HepG2 (cell line): ENCODE measurements around the gene SDHAF1. TPM values are rescaled to one million over a fixed set of nuclear protein-coding genes. Genes with fewer than 3 reads are reported as not detected.
A peak's percentile ranks its signal among the peaks of the same experiment; 100 is the strongest.

Experiments used
- ARNT2 ChIP-seq: sonication (generic); formaldehyde crosslinking; IDR thresholded peaks from 2 replicates; pipeline ENCODE4 v1.8.0; 2022; ENCODE audit warnings: mild to moderate bottlenecking, low read depth, missing genetic modification reagents, moderate library complexity
- BRCA1 ChIP-seq: sonication (generic); formaldehyde crosslinking; IDR thresholded peaks from 2 replicates; pipeline ENCODE4 v1.4.0; 2020; ENCODE audit warnings: missing genetic modification reagents
- DMAP1 ChIP-seq: IDR thresholded peaks from 2 replicates; pipeline ENCODE4 v1.6.1; 2016
- FOSL1 ChIP-seq: sonication (generic); formaldehyde crosslinking; IDR thresholded peaks from 2 replicates; pipeline ENCODE4 v1.9.0; 2021; ENCODE audit warnings: missing genetic modification reagents, borderline replicate concordance
- GPN1 ChIP-seq: sonication (generic); formaldehyde crosslinking; IDR thresholded peaks from 2 replicates; pipeline ENCODE4 v1.5.1; 2020; ENCODE audit warnings: missing genetic modification reagents, borderline replicate concordance
- KAT2B ChIP-seq: fragments of 150-350 bp; IDR thresholded peaks from 2 replicates; pipeline ENCODE4 v1.6.1; 2014; ENCODE audit warnings: low read depth, low read length, borderline replicate concordance
- MEIS2 ChIP-seq: sonication (generic); formaldehyde crosslinking; IDR thresholded peaks from 2 replicates; pipeline ENCODE4 v1.9.0; 2021; ENCODE audit warnings: mild to moderate bottlenecking, missing genetic modification reagents
- SPEN ChIP-seq: sonication (generic); formaldehyde crosslinking; IDR thresholded peaks from 2 replicates; pipeline ENCODE4 v1.5.1; 2020; ENCODE audit warnings: low read depth, mild to moderate bottlenecking, missing genetic modification reagents
- TBX3 ChIP-seq: fragments of 450-650 bp; IDR thresholded peaks from 2 replicates; pipeline ENCODE4 v1.6.1; 2017; ENCODE audit warnings: antibody characterized with exemption, mild to moderate bottlenecking, inconsistent platforms, borderline replicate concordance
- ZKSCAN8 ChIP-seq: IDR thresholded peaks from 2 replicates; pipeline ENCODE4 v1.6.1; 2016; ENCODE audit warnings: borderline replicate concordance, missing genetic modification reagents, missing compliant biosample characterization
- ZMYM3 ChIP-seq: sonication (generic); formaldehyde crosslinking; IDR thresholded peaks from 2 replicates; pipeline ENCODE4 v1.5.1; 2020; ENCODE audit warnings: mild to moderate bottlenecking, missing genetic modification reagents
- ZNF143 ChIP-seq: sonication (generic); formaldehyde crosslinking; IDR thresholded peaks from 2 replicates; pipeline ENCODE4 v1.4.0; 2020; ENCODE audit warnings: missing genetic modification reagents
- ZNF263 ChIP-seq: sonication (generic); formaldehyde crosslinking; IDR thresholded peaks from 2 replicates; pipeline ENCODE4 v1.4.0; 2020; ENCODE audit warnings: missing genetic modification reagents
- ZNF558 ChIP-seq: sonication (generic); formaldehyde crosslinking; IDR thresholded peaks from 2 replicates; pipeline ENCODE4 v1.9.0; 2022; ENCODE audit warnings: mild to moderate bottlenecking, missing genetic modification reagents, borderline replicate concordance
- ZNF747 ChIP-seq: sonication (generic); formaldehyde crosslinking; IDR thresholded peaks from 2 replicates; pipeline ENCODE4 v1.8.1; 2023; ENCODE audit warnings: missing genetic modification reagents, mild to moderate bottlenecking, borderline replicate concordance
- ZNF878 ChIP-seq: sonication (generic); formaldehyde crosslinking; IDR thresholded peaks from 2 replicates; pipeline ENCODE4 v1.8.1; 2023; ENCODE audit warnings: mild to moderate bottlenecking, missing genetic modification reagents, moderate library complexity
- ZSCAN20 ChIP-seq: sonication (generic); formaldehyde crosslinking; IDR thresholded peaks from 2 replicates; pipeline ENCODE4 v1.4.0; 2020; ENCODE audit warnings: missing genetic modification reagents, mild to moderate bottlenecking, borderline replicate concordance
- polyA plus RNA-seq, 8 experiments: library from polyadenylated mRNA; depleted of rRNA in 3 of 8; stranded (reverse) in 7 of 8; unstranded in 1 of 8; fragments of >200 nt; fragmentation: Illumina TruSeq in 4 of 8; extraction: Trizol in 4 of 8; gene quantifications; 2 replicates each; pipeline versions ENCODE4 v1.2.1 to v1.2.3, GENCODE V29; 2011 to 2016; ENCODE audit warnings: low read depth in 4 of 8, missing spikeins in 1 of 8, mixed read lengths in 1 of 8; ENCODE audit not compliant: insufficient read depth in 1 of 8
- total RNA-seq, 5 experiments: library from RNA; depleted of rRNA; stranded (reverse); fragments of >200 nt; fragmentation: Illumina TruSeq; extraction: Trizol; gene quantifications; 2 replicates each; pipeline ENCODE4 v1.2.3, GENCODE V29; 2016; ENCODE audit warnings: low read depth in 1 of 5
- TF ChIP-seq, protein P1 (sequence below): sonication (generic); formaldehyde crosslinking; IDR thresholded peaks from 2 replicates; pipeline ENCODE4 v1.4.0; 2020; ENCODE audit warnings: missing genetic modification reagents, borderline replicate concordance
- TF ChIP-seq, protein P2 (sequence below): sonication (generic); formaldehyde crosslinking; IDR thresholded peaks from 2 replicates; pipeline ENCODE4 v1.4.0; 2020; ENCODE audit warnings: missing genetic modification reagents, mild to moderate bottlenecking, borderline replicate concordance
- TF ChIP-seq, protein P3 (sequence below): sonication (generic); formaldehyde crosslinking; conservative IDR thresholded peaks from 2 replicates; pipeline ENCODE4 v1.8.1; 2023; ENCODE audit warnings: missing genetic modification reagents
- TF ChIP-seq, protein P4 (sequence below): sonication (generic); formaldehyde crosslinking; IDR thresholded peaks from 2 replicates; pipeline ENCODE4 v1.8.1; 2023; ENCODE audit warnings: missing genetic modification reagents, inconsistent platforms, borderline replicate concordance
- TF ChIP-seq, protein P5 (sequence below): IDR thresholded peaks from 2 replicates; pipeline ENCODE4 v1.6.1; 2016; ENCODE audit warnings: missing genetic modification reagents, missing compliant biosample characterization

Gene SDHAF1
- total and polyA plus RNA-seq, 2 of the 13 experiments (the other 11 are each of a cell fraction or from before 2014, with no cell fraction given): 17.8 to 22.8 TPM

DNA sequence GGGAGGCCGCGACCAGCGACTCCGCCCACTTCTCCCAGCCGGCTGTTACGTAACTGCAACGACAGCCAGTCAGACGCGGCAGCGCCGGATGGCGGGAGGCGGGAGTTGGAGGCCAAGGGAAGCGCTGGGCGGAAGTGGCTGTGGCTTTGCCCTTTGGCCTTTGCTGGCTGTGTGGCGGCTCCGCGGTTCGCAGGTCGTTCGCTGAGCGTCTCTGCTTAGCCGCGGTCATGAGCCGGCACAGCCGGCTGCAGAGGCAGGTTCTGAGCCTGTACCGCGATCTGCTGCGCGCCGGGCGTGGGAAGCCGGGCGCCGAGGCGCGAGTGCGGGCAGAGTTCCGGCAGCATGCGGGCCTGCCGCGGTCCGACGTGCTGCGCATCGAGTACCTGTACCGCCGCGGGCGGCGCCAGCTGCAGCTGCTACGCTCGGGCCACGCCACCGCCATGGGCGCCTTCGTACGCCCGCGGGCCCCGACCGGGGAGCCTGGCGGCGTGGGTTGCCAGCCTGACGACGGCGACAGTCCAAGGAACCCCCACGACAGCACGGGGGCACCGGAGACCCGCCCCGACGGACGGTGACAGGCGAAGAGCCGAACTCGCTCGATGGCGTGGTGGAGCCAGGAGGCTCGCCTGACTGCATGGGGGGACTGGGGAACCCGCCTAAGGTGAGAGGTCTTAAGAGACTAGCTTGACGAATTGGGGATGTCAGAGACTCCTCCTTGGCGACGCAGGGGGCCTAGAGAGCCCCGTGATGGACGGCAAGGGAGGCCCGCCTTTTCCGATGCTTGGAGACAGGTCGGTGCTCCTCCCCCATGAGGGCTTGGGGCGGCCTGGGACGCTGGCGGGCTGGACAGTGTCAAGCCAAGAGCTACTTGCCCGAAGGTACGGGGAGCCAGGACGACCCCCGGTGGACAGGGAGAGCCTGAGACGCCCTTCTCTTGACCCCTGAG is at the start of gene SDHAF1 (continued):
- TF ChIP-seq BRCA1 (CRISPR knock-in tag) (no peak), TBX3 (0 out of 2 replicates have a peak, but pooled peaks have one; percentile 29), ZNF143 (peak; percentile 34; the same call in 1 of the 2 replicates), FOSL1 (CRISPR knock-in tag) (no peak), KAT2B (no peak), SPEN (CRISPR knock-in tag) (peak; percentile 93), MEIS2 (no peak), ZMYM3 (CRISPR knock-in tag) (0 out of 2 replicates have a peak, but pooled peaks have one; percentile 3), DMAP1 (CRISPR knock-in tag) (peak; percentile 91), ZSCAN20 (CRISPR knock-in tag) (peak; percentile 54; the same call in 1 of the 2 replicates), ZNF263 (CRISPR knock-in tag) (peak; percentile 38; the same call in 1 of the 2 replicates), ZKSCAN8 (no peak), ZNF747 (CRISPR knock-in tag) (peak; percentile 61; the same call in 1 of the 2 replicates), GPN1 (CRISPR knock-in tag) (no peak), ZNF878 (no peak), ARNT2 (CRISPR knock-in tag) (no peak; the same call in 1 of the 2 replicates), ZNF558 (peak; percentile 23; the same call in 1 of the 2 replicates)
- TF ChIP-seq, protein P1, sequence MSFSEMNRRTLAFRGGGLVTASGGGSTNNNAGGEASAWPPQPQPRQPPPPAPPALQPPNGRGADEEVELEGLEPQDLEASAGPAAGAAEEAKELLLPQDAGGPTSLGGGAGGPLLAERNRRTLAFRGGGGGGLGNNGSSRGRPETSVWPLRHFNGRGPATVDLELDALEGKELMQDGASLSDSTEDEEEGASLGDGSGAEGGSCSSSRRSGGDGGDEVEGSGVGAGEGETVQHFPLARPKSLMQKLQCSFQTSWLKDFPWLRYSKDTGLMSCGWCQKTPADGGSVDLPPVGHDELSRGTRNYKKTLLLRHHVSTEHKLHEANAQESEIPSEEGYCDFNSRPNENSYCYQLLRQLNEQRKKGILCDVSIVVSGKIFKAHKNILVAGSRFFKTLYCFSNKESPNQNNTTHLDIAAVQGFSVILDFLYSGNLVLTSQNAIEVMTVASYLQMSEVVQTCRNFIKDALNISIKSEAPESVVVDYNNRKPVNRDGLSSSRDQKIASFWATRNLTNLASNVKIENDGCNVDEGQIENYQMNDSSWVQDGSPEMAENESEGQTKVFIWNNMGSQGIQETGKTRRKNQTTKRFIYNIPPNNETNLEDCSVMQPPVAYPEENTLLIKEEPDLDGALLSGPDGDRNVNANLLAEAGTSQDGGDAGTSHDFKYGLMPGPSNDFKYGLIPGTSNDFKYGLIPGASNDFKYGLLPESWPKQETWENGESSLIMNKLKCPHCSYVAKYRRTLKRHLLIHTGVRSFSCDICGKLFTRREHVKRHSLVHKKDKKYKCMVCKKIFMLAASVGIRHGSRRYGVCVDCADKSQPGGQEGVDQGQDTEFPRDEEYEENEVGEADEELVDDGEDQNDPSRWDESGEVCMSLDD (CRISPR knock-in tag): no peak
- TF ChIP-seq, protein P2, sequence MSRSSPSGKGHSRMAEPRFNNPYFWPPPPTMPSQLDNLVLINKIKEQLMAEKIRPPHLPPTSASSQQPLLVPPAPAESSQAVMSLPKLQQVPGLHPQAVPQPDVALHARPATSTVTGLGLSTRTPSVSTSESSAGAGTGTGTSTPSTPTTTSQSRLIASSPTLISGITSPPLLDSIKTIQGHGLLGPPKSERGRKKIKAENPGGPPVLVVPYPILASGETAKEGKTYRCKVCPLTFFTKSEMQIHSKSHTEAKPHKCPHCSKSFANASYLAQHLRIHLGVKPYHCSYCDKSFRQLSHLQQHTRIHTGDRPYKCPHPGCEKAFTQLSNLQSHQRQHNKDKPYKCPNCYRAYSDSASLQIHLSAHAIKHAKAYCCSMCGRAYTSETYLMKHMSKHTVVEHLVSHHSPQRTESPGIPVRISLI (CRISPR knock-in tag): no peak; the same call in 1 of the 2 replicates
- TF ChIP-seq, protein P3, sequence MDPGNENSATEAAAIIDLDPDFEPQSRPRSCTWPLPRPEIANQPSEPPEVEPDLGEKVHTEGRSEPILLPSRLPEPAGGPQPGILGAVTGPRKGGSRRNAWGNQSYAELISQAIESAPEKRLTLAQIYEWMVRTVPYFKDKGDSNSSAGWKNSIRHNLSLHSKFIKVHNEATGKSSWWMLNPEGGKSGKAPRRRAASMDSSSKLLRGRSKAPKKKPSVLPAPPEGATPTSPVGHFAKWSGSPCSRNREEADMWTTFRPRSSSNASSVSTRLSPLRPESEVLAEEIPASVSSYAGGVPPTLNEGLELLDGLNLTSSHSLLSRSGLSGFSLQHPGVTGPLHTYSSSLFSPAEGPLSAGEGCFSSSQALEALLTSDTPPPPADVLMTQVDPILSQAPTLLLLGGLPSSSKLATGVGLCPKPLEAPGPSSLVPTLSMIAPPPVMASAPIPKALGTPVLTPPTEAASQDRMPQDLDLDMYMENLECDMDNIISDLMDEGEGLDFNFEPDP (CRISPR knock-in tag): no peak
- TF ChIP-seq, protein P4, sequence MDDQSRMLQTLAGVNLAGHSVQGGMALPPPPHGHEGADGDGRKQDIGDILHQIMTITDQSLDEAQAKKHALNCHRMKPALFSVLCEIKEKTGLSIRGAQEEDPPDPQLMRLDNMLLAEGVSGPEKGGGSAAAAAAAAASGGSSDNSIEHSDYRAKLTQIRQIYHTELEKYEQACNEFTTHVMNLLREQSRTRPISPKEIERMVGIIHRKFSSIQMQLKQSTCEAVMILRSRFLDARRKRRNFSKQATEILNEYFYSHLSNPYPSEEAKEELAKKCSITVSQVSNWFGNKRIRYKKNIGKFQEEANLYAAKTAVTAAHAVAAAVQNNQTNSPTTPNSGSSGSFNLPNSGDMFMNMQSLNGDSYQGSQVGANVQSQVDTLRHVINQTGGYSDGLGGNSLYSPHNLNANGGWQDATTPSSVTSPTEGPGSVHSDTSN: no peak
- TF ChIP-seq, protein P5, sequence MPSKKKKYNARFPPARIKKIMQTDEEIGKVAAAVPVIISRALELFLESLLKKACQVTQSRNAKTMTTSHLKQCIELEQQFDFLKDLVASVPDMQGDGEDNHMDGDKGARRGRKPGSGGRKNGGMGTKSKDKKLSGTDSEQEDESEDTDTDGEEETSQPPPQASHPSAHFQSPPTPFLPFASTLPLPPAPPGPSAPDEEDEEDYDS: peak; percentile 90
